Hepatocyte (in vitro differentiated cells): ENCODE measurements around the gene NPR1. TPM values are rescaled to one million over a fixed set of nuclear protein-coding genes. Genes with fewer than 3 reads are reported as not detected.
"Not testable (repeated sequence)": the region's sequence is repeated elsewhere in the genome, so short reads cannot be mapped to it uniquely, and the experiment has no call there.

Experiments
- DNase-seq: peaks from one replicate; pipeline ENCODE4 v3.0.0-alpha.2; 2016; ENCODE audit warnings: low spot score
- H2AFZ ChIP-seq: fragments of 200-600 bp; sonication (generic); 2 replicates; pipeline ENCODE4 v1.6.0; 2016; ENCODE audit warnings: antibody characterized with exemption, mild to moderate bottlenecking
- H3K27ac ChIP-seq: fragments of 200-600 bp; sonication (generic); 2 replicates; pipeline ENCODE4 v1.5.1; 2016; ENCODE audit warnings: mild to moderate bottlenecking
- H3K27me3 ChIP-seq: fragments of 200-600 bp; sonication (generic); 2 replicates; pipeline ENCODE4 v1.6.1; 2016
- H3K36me3 ChIP-seq: fragments of 200-600 bp; sonication (generic); replicated peaks from 2 replicates; pipeline ENCODE4 v1.5.1; 2016; ENCODE audit warnings: low read depth; ENCODE audit not compliant: insufficient read depth
- H3K4me1 ChIP-seq: fragments of 200-600 bp; sonication (generic); 2 replicates; pipeline ENCODE4 v1.5.1; 2016; ENCODE audit warnings: mild to moderate bottlenecking, moderate library complexity; ENCODE audit not compliant: insufficient read depth
- H3K4me2 ChIP-seq: fragments of 200-600 bp; sonication (generic); 2 replicates; pipeline ENCODE4 v1.6.0; 2016
- H3K4me3 ChIP-seq: fragments of 200-600 bp; sonication (generic); 2 replicates; pipeline ENCODE4 v1.5.1; 2016; ENCODE audit warnings: mild to moderate bottlenecking
- H3K79me2 ChIP-seq: fragments of 200-600 bp; sonication (generic); 2 replicates; pipeline ENCODE4 v1.6.0; 2017; ENCODE audit warnings: mild to moderate bottlenecking
- H3K9me2 ChIP-seq: fragments of 200-600 bp; sonication (generic); replicated peaks from 2 replicates; pipeline ENCODE4 v1.6.0; 2017; ENCODE audit warnings: mild to moderate bottlenecking; ENCODE audit not compliant: insufficient read depth
- H3K9me3 ChIP-seq: fragments of 200-600 bp; sonication (generic); 2 replicates; pipeline ENCODE4 v1.5.1; 2016; ENCODE audit warnings: low read depth, mild to moderate bottlenecking
- H4K20me1 ChIP-seq: fragments of 200-600 bp; sonication (generic); 2 replicates; pipeline ENCODE4 v1.6.0; 2016; ENCODE audit warnings: mild to moderate bottlenecking; ENCODE audit not compliant: insufficient read depth, poor library complexity, severe bottlenecking
- EZH2 ChIP-seq: fragments of 200-600 bp; sonication (generic); IDR thresholded peaks from 2 replicates; pipeline ENCODE4 v1.6.1; 2016; ENCODE audit warnings: antibody characterized with exemption, mild to moderate bottlenecking, borderline replicate concordance
- EZH2phosphoT487 ChIP-seq: fragments of 200-600 bp; sonication (generic); IDR thresholded peaks from one replicate; pipeline ENCODE4 v1.6.1; 2018; ENCODE audit warnings: antibody characterized with exemption, mild to moderate bottlenecking, low read depth, moderate library complexity; ENCODE audit not compliant: unreplicated experiment, severe bottlenecking
- WGBS: methylation state at CpG from one replicate; pipeline ENCODE4 v1.1.6; 2016; ENCODE audit warnings: low lambda C conversion rate; ENCODE audit errors: missing lambda C conversion rate; 5-methylcytosine and 5-hydroxymethylcytosine counted together
- polyA plus RNA-seq: library from polyadenylated mRNA; unstranded; fragments of >200 nt; fragmentation: Nextera tagmentation; extraction: Ambion mirVana; gene quantifications from 2 replicates; pipeline ENCODE4 v1.2.1, GENCODE V29; 2016
- total RNA-seq: library from RNA; depleted of rRNA; stranded (reverse); fragments of >200 nt; gene quantifications from 2 replicates; pipeline ENCODE4 v1.2.3, GENCODE V29; 2014
- TF ChIP-seq, protein P1 (sequence below): fragments of 200-600 bp; sonication (generic); IDR thresholded peaks from 2 replicates; pipeline ENCODE4 v1.5.1; 2016; ENCODE audit warnings: antibody characterized with exemption, mild to moderate bottlenecking; ENCODE audit not compliant: poor library complexity

The NPR1 gene
- total and polyA plus RNA-seq, 2 experiments from 2014 or later = 2.8 to 3.0 TPM

DNA sequence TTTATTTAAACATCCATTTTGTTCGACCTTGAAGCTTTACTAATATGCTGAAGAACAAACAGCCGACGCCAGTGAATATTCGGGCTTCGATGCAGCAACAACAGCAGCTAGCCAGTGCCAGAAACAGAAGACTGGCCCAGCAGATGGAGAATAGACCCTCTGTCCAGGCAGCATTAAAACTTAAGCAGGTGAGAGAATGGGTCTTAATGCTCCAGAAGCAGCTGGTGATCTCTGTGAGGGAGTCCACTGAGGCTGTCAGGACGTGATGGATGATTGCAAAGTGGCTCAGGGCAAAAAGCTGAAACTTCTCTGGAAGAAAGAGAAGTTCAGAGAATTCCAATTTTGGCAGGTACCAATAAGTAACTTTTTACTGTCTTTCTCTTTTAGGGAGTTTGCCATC, 40.2 kb upstream of the NPR1 start:
- peaks cover 87% of the 10 kb centered on the region for H3K79me2 ChIP-seq
- TF ChIP-seq, protein P1, sequence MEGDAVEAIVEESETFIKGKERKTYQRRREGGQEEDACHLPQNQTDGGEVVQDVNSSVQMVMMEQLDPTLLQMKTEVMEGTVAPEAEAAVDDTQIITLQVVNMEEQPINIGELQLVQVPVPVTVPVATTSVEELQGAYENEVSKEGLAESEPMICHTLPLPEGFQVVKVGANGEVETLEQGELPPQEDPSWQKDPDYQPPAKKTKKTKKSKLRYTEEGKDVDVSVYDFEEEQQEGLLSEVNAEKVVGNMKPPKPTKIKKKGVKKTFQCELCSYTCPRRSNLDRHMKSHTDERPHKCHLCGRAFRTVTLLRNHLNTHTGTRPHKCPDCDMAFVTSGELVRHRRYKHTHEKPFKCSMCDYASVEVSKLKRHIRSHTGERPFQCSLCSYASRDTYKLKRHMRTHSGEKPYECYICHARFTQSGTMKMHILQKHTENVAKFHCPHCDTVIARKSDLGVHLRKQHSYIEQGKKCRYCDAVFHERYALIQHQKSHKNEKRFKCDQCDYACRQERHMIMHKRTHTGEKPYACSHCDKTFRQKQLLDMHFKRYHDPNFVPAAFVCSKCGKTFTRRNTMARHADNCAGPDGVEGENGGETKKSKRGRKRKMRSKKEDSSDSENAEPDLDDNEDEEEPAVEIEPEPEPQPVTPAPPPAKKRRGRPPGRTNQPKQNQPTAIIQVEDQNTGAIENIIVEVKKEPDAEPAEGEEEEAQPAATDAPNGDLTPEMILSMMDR = no peak
- no peak for TF ChIP-seq EZH2
- no peak for TF ChIP-seq EZH2phosphoT487
- peaks cover 11% of the 10 kb centered on the region for H3K4me1 ChIP-seq
- peaks cover 50% of the 10 kb centered on the region for H4K20me1 ChIP-seq
- WGBS = 85% methylated on average over 6 of the region's 6 CpGs
- DNase-seq = no peak
- no peak overlapping the region for H3K27ac ChIP-seq
- no peak overlapping the region for H2AFZ ChIP-seq
- no peaks in the 10 kb centered on the region for H3K9me2 ChIP-seq
- no peak overlapping the region for H3K4me2 ChIP-seq
- H3K9me3 ChIP-seq = no peaks in the 10 kb centered on the region
- H3K36me3 ChIP-seq = peaks cover 11% of the 10 kb centered on the region
- no peaks in the 10 kb centered on the region for H3K27me3 ChIP-seq
- H3K4me3 ChIP-seq = no peak overlapping the region

DNA sequence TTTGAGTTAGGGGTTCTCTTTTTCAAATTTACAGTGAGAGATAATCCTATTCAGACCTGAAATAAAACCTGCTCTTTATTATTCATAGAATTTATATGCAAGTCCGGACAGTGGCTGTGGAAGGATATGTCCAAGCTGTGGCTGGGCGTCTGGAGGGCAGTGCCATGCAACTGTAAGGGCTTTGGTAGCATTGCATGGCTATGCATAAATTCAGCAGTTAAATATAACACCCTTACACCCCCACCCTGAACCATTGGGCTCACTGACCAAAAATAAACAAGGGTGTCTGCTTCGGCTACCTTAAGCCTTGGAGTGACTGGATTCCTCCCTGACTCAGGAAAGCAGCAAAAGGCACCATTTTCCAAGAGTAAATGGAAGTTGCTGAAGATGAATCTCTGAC, 39.2 kb upstream of the NPR1 start:
- no peak overlapping the region for H3K4me2 ChIP-seq
- peaks cover 87% of the 10 kb centered on the region for H3K79me2 ChIP-seq
- peaks cover 11% of the 10 kb centered on the region for H3K36me3 ChIP-seq
- H4K20me1 ChIP-seq = peaks cover 50% of the 10 kb centered on the region
- WGBS = 90% methylated on average over 3 of the region's 3 CpGs
- no peaks in the 10 kb centered on the region for H3K9me3 ChIP-seq
- H3K9me2 ChIP-seq = no peaks in the 10 kb centered on the region
- H3K27me3 ChIP-seq = no peaks in the 10 kb centered on the region
- H2AFZ ChIP-seq = no peak overlapping the region
- no peak for TF ChIP-seq EZH2phosphoT487
- TF ChIP-seq EZH2 = no peak
- TF ChIP-seq, protein P1 = no peak
- no peak overlapping the region for H3K4me3 ChIP-seq
- H3K27ac ChIP-seq = no peak overlapping the region
- DNase-seq = no peak
- H3K4me1 ChIP-seq = peaks cover 11% of the 10 kb centered on the region

DNA sequence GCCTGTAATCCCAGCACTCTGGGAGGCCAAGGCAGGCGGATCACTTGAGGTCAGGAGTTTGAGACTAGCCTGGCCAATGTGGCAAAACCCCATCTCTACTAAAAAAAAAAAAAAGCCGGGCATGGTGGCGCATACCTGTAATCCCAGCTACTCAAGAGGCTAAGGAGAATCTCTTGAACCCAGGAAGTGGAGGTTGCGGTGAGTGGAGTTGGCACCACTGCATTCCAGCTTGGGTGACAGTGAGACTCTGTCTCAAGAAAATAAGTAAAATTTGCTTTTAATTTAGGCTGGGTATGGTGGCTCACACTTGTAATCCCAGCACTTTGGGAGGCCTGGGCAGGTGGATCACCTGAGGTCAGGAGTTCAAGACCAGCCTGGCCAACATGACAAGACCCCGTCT, 38.3 kb upstream of the NPR1 start:
- DNase-seq, H3K9me2 ChIP-seq, H3K9me3 ChIP-seq, H3K27me3 ChIP-seq, H3K4me3 ChIP-seq, H3K27ac ChIP-seq, H3K4me2 ChIP-seq, H2AFZ ChIP-seq: not testable (repeated sequence)
- H3K36me3 ChIP-seq = peaks cover 12% of the 10 kb centered on the region
- peaks cover 78% of the 10 kb centered on the region for H3K79me2 ChIP-seq
- H4K20me1 ChIP-seq = peaks cover 41% of the 10 kb centered on the region
- peaks cover 18% of the 10 kb centered on the region for H3K4me1 ChIP-seq
- WGBS = 100% methylated on average over 5 of the region's 5 CpGs

DNA sequence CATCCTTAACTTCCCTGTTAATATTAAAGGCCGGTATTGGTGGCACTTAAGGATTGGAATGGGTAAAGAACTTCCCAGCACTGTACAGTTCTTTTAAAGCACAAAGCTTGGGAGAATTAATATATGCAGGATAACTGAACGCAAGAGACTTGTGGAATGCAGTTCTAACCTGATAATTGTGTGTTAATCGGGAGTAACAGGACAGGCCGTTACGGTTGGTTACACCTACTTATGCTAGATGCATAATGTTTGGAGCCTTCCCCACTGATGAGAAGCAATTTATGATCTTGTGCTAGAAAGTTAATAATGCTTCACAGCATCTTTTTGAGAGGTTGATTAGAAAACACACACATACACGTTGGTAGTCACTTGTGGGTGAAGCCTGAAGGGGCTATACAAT, 37.6 kb upstream of the NPR1 start:
- TF ChIP-seq, protein P1 = no peak
- TF ChIP-seq EZH2phosphoT487 = no peak
- no peak for TF ChIP-seq EZH2
- Histone ChIP-seq H3K27me3 (no peaks in the 10 kb centered on the region), H3K79me2 (peaks cover 74% of the 10 kb centered on the region), H3K9me3 (no peaks in the 10 kb centered on the region), H4K20me1 (peaks cover 35% of the 10 kb centered on the region), H3K4me1 (peaks cover 11% of the 10 kb centered on the region), H3K27ac (no peak overlapping the region), H3K36me3 (peaks cover 19% of the 10 kb centered on the region), H2AFZ (no peak overlapping the region), H3K4me3 (no peak overlapping the region), H3K4me2 (no peak overlapping the region), H3K9me2 (no peaks in the 10 kb centered on the region)
- DNase-seq = no peak
- WGBS = 83% methylated on average over 6 of the region's 6 CpGs
